A549 (cell line): ENCODE data around the gene BCL7B. TPM values are rescaled to one million over a fixed set of nuclear protein-coding genes. Genes with fewer than 3 reads are reported as not detected.

Source experiments
- ATAC-seq, 2 experiments: fragments of 200-7000 bp in 1 of 2; fragments of >200 bp in 1 of 2; cut with Nextera tagmentation in 1 of 2; cut with Tn5 transposase in 1 of 2; 3 replicates each; pipeline versions ENCODE4 v1.8.0 to v1.9.1; 2018 to 2020; ENCODE audit warnings: mild to moderate bottlenecking in 1 of 2, moderate library complexity in 1 of 2
- CTCF ChIA-PET: fragments of 300-600 bp; sonication (Branson Sonifier 250); formaldehyde crosslinking; extraction: SDS; loops from one replicate; lab custom pipeline; 2021; ENCODE audit warnings: antibody characterized with exemption, inconsistent platforms; lab: Yijun Ruan, JAX
- POLR2A ChIA-PET: fragments of 350-600 bp; formaldehyde crosslinking; extraction: SDS; loops from one replicate; lab custom pipeline; 2021; ENCODE audit warnings: antibody characterized with exemption, inconsistent platforms; lab: Yijun Ruan, JAX
- DNase-seq, 2 experiments: peaks; one replicate each; pipeline versions ENCODE4 v3.0.0 to v3.0.0-alpha.2; 2011 to 2016; ENCODE audit warnings: low read depth in 1 of 2, low spot score in 1 of 2
- FAIRE-seq: peaks from 2 replicates; lab custom pipeline; 2011; peaks lifted over from hg19 to GRCh38; lab: Jason Lieb, UNC
- H3K27ac ChIP-seq, 2 experiments: fragments of >200 bp; sonication (Bioruptor Twin); formaldehyde crosslinking; 3 replicates each; pipeline ENCODE4 v1.5.1; 2016 to 2017
- H3K4me1 ChIP-seq: fragments of >200 bp; sonication (Bioruptor Twin); formaldehyde crosslinking; 3 replicates; pipeline ENCODE4 v1.6.1; 2016
- H3K4me2 ChIP-seq: fragments of >200 bp; sonication (Bioruptor Twin); formaldehyde crosslinking; 3 replicates; pipeline ENCODE4 v1.6.1; 2016
- H3K4me3 ChIP-seq: fragments of >200 bp; sonication (Bioruptor Twin); formaldehyde crosslinking; 3 replicates; pipeline ENCODE4 v1.5.1; 2016
- H3K9me3 ChIP-seq: fragments of >200 bp; sonication (Bioruptor Twin); formaldehyde crosslinking; 3 replicates; pipeline ENCODE4 v1.6.1; 2016
- CBX2 ChIP-seq: fragments of 200-600 bp; sonication (generic); IDR thresholded peaks from 2 replicates; pipeline ENCODE4 v1.6.1; 2016; ENCODE audit warnings: low read depth, mild to moderate bottlenecking, borderline replicate concordance
- CHD2 ChIP-seq: fragments of 150-350 bp; IDR thresholded peaks from 2 replicates; pipeline ENCODE4 v1.6.1; 2014; ENCODE audit warnings: low read length; ENCODE audit not compliant: partially characterized antibody
- HDAC2 ChIP-seq: fragments of 200-600 bp; sonication (generic); IDR thresholded peaks from 2 replicates; pipeline ENCODE4 v1.6.1; 2016
- HEYL ChIP-seq: fragments of 250-450 bp; sonication (Bioruptor Pico); IDR thresholded peaks from 2 replicates; pipeline ENCODE4 v1.8.0; 2021; ENCODE audit warnings: mild to moderate bottlenecking, moderate library complexity
- HOXA7 ChIP-seq: fragments of 250-450 bp; sonication (Bioruptor Pico); IDR thresholded peaks from 2 replicates; pipeline ENCODE4 v1.5.0; 2020; ENCODE audit warnings: mild to moderate bottlenecking, moderate library complexity
- KDM5A ChIP-seq: fragments of 200-600 bp; sonication (generic); IDR thresholded peaks from 2 replicates; pipeline ENCODE4 v1.6.1; 2016; ENCODE audit warnings: antibody characterized with exemption, mild to moderate bottlenecking
- MYC ChIP-seq: IDR thresholded peaks from 2 replicates; pipeline ENCODE4 v1.6.1; 2012; ENCODE audit warnings: mild to moderate bottlenecking, inconsistent platforms, low read length, improper control_type of control experiment, borderline replicate concordance
- PHF8 ChIP-seq: fragments of 200-600 bp; sonication (generic); IDR thresholded peaks from 2 replicates; pipeline ENCODE4 v1.6.1; 2016; ENCODE audit warnings: low read depth, mild to moderate bottlenecking, antibody characterized with exemption, moderate library complexity, borderline replicate concordance
- POLR2AphosphoS2 ChIP-seq: conservative IDR thresholded peaks from 2 replicates; pipeline ENCODE4 v1.6.1; 2012; ENCODE audit warnings: low read length, improper control_type of control experiment, inconsistent platforms
- RARB ChIP-seq: fragments of 250-450 bp; sonication (Bioruptor Pico); IDR thresholded peaks from 2 replicates; pipeline ENCODE4 v1.8.0; 2021; ENCODE audit warnings: mild to moderate bottlenecking, moderate library complexity
- RFX5 ChIP-seq: fragments of 450-650 bp; IDR thresholded peaks from 2 replicates; pipeline ENCODE4 v1.7.1; 2014; ENCODE audit warnings: antibody characterized with exemption, mild to moderate bottlenecking, moderate library complexity
- SMC3 ChIP-seq: fragments of >200 bp; sonication (Bioruptor Twin); formaldehyde crosslinking; IDR thresholded peaks from 3 replicates; pipeline ENCODE4 v1.6.1; 2018; ENCODE audit warnings: inconsistent platforms
- SREBF2 ChIP-seq: fragments of 450-650 bp; IDR thresholded peaks from 2 replicates; pipeline ENCODE4 v1.6.1; 2014; ENCODE audit warnings: mild to moderate bottlenecking, moderate library complexity
- TFCP2L1 ChIP-seq: fragments of 250-450 bp; sonication (Bioruptor Pico); IDR thresholded peaks from 2 replicates; pipeline ENCODE4 v1.5.0; 2021; ENCODE audit warnings: mild to moderate bottlenecking
- ZNF302 ChIP-seq: fragments of 250-450 bp; sonication (Bioruptor Pico); IDR thresholded peaks from 2 replicates; pipeline ENCODE4 v1.9.0; 2021; ENCODE audit warnings: inconsistent platforms, mild to moderate bottlenecking, moderate library complexity
- ZSCAN20 ChIP-seq: fragments of 250-450 bp; sonication (Bioruptor Pico); IDR thresholded peaks from 2 replicates; pipeline ENCODE4 v1.8.0; 2022; ENCODE audit warnings: mild to moderate bottlenecking, moderate library complexity
- WGBS: methylation state at CpG from one replicate; pipeline ENCODE4 v1.1.6; 2017; ENCODE audit errors: missing lambda C conversion rate; 5-methylcytosine and 5-hydroxymethylcytosine counted together
- polyA plus RNA-seq, 4 experiments: library from polyadenylated mRNA; depleted of rRNA in 3 of 4; stranded (reverse); fragments of >200 nt; fragmentation: RNase III in 1 of 4; extraction: RNeasy Plus Mini Kit Qiagen cat#74134 plus additional on column Dnase treatment in 1 of 4; gene quantifications; 2 replicates in 3 of 4; 3 replicates in 1 of 4; pipeline ENCODE4 v1.2.3, GENCODE V29; 2011 to 2017
- TF ChIP-seq, protein P1 (sequence below): fragments of 250-450 bp; sonication (Bioruptor Pico); IDR thresholded peaks from 2 replicates; pipeline ENCODE4 v1.5.0; 2021; ENCODE audit warnings: mild to moderate bottlenecking, moderate library complexity, borderline replicate concordance
- TF ChIP-seq, protein P2 (sequence below): IDR thresholded peaks from 2 replicates; pipeline ENCODE4 v1.6.1; 2012
- TF ChIP-seq, protein P3 (sequence below): fragments of >200 bp; sonication (Bioruptor Twin); formaldehyde crosslinking; IDR thresholded peaks from 3 replicates; pipeline ENCODE4 v1.5.1; 2016
- TF ChIP-seq, protein P4 (sequence below): fragments of >200 bp; sonication (Bioruptor Twin); formaldehyde crosslinking; IDR thresholded peaks from 2 replicates; pipeline ENCODE4 v1.6.1; 2016

The BCL7B gene
- polyA plus RNA-seq, 2 of the 4 experiments (the other 2 are of a cell fraction) = 52.3 to 62.5 TPM

DNA sequence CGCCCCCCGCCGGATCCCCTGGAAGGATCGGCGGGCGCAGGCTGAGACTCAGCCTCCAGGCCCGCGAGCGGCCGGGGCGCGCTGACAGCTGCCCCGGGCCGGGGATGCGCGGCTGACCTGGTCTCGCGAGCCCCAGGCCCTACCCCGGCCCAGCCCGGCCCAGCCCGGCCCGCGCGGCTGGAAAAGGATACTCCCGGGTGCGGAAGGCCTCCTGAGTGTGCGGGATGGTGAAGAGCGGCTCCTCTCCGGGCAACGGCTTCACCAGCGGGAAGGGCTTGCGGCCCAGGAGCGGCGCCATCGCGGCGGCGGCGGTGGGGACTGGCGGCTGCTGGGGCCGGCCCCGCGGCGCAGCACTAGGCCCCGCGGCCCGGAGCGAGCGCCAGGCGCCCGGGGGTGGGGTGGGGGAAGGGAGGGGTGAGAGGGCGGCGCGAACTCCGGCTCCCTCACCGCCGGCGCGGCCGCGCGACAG is 35.8 kb downstream of the BCL7B start (continued):
- no peak for TF ChIP-seq MYC

DNA sequence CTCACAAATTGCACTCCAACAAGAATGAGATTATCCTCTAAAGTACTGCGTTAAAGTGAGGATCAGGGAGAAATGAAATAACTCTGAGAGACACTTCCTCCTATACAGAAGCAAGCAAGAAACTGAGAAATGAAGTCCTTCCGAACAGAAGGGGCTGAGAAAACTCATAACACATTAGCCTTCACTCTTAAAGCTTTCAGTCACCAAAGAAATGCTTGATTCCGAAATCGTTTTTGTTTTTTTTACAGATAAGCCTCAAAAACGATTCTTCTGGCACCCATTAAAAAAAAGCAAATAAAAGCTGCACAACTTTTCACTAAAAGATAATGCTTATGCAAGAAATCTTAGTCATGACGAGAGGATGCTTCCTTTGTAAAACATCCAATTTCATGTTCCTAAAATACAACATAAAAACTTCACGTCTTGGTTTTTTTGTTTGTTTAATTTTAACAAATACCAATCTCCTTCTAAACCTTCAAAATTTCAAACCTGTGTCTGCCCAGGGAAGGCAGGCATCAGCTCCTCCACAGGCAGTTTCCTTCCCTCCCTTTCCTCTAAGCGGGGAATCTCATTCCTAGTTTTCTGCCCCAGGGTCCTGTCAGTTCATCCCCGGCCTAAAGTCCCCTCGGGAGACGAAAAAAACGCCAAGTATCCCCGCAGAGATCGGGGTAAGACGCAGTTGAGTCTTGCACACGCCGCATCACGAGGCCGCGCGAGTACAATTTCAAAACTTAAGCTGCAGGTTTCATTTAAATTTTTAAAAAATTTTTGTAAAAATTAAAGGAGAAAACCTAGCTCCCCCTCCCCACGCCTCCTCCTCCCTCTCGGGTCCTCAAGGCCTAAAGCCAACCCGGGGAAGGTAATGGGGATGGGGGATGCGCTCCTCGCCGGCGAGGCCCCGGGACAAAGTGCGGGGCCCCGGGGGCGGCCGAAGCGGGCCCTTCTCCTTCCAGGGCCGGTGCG is 36.5 kb downstream of the BCL7B start:
- DNase-seq (peak; percentile 21 to 44), ATAC-seq (no peak; a peak in 1 of 6 replicates), FAIRE-seq (no peak)
- WGBS = 4% methylated on average over 33 of the region's 36 CpGs
- POLR2A ChIA-PET = interaction anchor here (0.6 to 2.5 kb wide), 5 partner anchors 31 to 40 kb away, joined by 3 to 16 read pairs (median 3); partner anchors contain the start of gene BCL7B
- CTCF ChIA-PET = interaction anchor here (0.5 to 2.6 kb wide), 5 partner anchors 54 to 228 kb away, joined by 3 to 7 read pairs (median 5); no protein-coding TSS in a partner anchor
- Histone ChIP-seq H3K27ac (peak overlapping the region; percentile 87 to 97), H3K4me2 (peak overlapping the region; percentile 94), H3K4me3 (peak overlapping the region; percentile 77), H3K4me1 (peaks cover 25% of the 10 kb centered on the region), H3K9me3 (no peaks in the 10 kb centered on the region)
- TF ChIP-seq PHF8 = peak; percentile 58
- TF ChIP-seq, protein P1, sequence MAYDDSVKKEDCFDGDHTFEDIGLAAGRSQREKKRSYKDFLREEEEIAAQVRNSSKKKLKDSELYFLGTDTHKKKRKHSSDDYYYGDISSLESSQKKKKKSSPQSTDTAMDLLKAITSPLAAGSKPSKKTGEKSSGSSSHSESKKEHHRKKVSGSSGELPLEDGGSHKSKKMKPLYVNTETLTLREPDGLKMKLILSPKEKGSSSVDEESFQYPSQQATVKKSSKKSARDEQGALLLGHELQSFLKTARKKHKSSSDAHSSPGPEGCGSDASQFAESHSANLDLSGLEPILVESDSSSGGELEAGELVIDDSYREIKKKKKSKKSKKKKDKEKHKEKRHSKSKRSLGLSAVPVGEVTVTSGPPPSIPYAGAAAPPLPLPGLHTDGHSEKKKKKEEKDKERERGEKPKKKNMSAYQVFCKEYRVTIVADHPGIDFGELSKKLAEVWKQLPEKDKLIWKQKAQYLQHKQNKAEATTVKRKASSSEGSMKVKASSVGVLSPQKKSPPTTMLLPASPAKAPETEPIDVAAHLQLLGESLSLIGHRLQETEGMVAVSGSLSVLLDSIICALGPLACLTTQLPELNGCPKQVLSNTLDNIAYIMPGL (CRISPR knock-in tag) = no peak
- TF ChIP-seq, protein P2, sequence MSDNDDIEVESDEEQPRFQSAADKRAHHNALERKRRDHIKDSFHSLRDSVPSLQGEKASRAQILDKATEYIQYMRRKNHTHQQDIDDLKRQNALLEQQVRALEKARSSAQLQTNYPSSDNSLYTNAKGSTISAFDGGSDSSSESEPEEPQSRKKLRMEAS = no peak

DNA sequence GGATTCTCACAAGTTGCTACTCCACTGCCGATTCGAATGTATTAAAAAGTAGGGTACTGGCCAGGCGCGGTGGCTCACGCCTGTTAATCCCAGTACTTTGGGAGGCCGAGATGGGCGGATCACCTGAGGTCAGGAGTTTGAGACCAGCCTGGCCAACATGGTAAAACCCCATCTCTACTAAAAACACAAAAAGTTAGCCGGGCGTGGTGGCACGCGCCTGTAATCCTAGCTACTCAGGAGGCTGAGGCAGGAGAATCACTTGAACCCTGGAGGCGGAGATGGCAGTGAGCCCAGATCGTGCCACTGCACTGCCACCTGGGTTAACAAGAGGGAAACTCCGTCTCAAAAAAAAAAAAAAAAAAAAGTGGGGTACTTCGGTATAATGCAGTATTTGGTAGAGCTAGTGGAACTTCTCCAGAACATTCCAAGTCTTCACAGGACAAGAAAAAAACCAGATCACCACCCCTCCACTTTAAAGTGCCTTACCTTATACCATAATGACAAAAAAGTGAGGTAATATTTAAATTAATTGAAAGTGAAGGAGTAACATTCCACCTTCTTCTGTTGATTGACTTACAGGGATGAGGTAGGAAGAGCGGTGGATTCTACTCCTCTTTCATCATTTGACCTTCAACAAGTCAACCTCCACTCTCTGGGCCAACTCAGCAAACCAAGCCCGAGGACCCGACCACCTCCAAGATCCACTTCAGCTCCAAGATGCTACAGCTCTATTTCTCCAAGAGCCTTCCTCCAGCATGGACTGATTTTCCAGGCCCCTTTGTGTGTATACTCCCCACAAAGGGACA is 37.4 kb downstream of the BCL7B start:
- WGBS = 56% methylated on average over 18 of the region's 18 CpGs
- peak in 1 of 2 experiments; percentile 23 for DNase-seq

DNA sequence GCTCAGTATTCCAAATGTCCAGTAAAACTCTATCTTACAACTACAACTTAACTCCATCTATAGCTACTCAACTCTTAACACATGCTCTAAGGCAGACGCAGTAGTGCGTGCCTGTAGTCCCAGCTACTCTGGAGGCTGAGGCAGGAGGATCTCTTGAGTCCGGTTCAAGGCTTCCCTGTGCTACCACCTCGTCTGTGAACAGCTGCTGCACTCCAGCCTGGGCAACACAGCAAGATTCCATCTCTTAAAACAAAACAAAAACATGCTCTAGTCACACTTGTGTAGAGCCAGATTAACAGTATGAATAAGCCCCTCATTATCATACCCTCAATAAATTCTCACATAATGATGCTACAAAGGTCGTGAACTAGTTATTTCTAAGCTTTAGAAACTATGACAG is 39.0 kb downstream of the BCL7B start:
- ATAC-seq (no peak), FAIRE-seq (no peak), DNase-seq (no peak)
- H3K4me3 ChIP-seq = no peak overlapping the region
- CTCF ChIA-PET = interaction anchor here (1.0 to 1.9 kb wide), 3 partner anchors 9 to 216 kb away, joined by 3 to 7 read pairs (median 4); no protein-coding TSS in a partner anchor
- H3K4me1 ChIP-seq = peaks cover 27% of the 10 kb centered on the region
- no peak overlapping the region for H3K27ac ChIP-seq
- POLR2A ChIA-PET = no interaction called here
- peak overlapping the region; percentile 94 for H3K4me2 ChIP-seq
- no peak for TF ChIP-seq SREBF2
- TF ChIP-seq RARB (CRISPR knock-in tag) = no peak
- TF ChIP-seq HEYL (CRISPR knock-in tag) = no peak
- no peak for TF ChIP-seq ZSCAN20 (CRISPR knock-in tag)
- TF ChIP-seq HOXA7 (CRISPR knock-in tag) = no peak
- no peak for TF ChIP-seq CHD2
- TF ChIP-seq POLR2AphosphoS2 = no peak
- TF ChIP-seq SMC3 = no peak
- TF ChIP-seq RFX5 = no peak
- no peak for TF ChIP-seq CBX2
- TF ChIP-seq, protein P3, sequence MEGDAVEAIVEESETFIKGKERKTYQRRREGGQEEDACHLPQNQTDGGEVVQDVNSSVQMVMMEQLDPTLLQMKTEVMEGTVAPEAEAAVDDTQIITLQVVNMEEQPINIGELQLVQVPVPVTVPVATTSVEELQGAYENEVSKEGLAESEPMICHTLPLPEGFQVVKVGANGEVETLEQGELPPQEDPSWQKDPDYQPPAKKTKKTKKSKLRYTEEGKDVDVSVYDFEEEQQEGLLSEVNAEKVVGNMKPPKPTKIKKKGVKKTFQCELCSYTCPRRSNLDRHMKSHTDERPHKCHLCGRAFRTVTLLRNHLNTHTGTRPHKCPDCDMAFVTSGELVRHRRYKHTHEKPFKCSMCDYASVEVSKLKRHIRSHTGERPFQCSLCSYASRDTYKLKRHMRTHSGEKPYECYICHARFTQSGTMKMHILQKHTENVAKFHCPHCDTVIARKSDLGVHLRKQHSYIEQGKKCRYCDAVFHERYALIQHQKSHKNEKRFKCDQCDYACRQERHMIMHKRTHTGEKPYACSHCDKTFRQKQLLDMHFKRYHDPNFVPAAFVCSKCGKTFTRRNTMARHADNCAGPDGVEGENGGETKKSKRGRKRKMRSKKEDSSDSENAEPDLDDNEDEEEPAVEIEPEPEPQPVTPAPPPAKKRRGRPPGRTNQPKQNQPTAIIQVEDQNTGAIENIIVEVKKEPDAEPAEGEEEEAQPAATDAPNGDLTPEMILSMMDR = no peak
- no peak for TF ChIP-seq ZNF302 (CRISPR knock-in tag)
- no peak for TF ChIP-seq PHF8
- TF ChIP-seq KDM5A = no peak
- TF ChIP-seq HDAC2 = no peak
- no peaks in the 10 kb centered on the region for H3K9me3 ChIP-seq
- 91% methylated on average over 5 of the region's 5 CpGs for whole genome bisulfite sequencing

More for the DNA sequence above, 37.4 kb downstream of the BCL7B start:
- peak overlapping the region; percentile 87 to 97 for H3K27ac ChIP-seq
- FAIRE-seq = no peak
- H3K4me2 ChIP-seq = peak overlapping the region; percentile 94
- no peaks in the 10 kb centered on the region for H3K9me3 ChIP-seq
- ATAC-seq = no peak
- CTCF ChIA-PET = interaction anchor here (0.6 to 1.8 kb wide), 5 partner anchors 13 to 229 kb away, joined by 3 to 5 read pairs (median 3); no protein-coding TSS in a partner anchor
- POLR2A ChIA-PET = interaction anchor here (0.7 to 2.5 kb wide), 2 partner anchors 35 to 37 kb away, joined by 3 to 16 read pairs; partner anchors contain the start of gene BCL7B
- peaks cover 25% of the 10 kb centered on the region for H3K4me1 ChIP-seq
- H3K4me3 ChIP-seq = peak overlapping the region; percentile 77
- TF ChIP-seq, protein P4, sequence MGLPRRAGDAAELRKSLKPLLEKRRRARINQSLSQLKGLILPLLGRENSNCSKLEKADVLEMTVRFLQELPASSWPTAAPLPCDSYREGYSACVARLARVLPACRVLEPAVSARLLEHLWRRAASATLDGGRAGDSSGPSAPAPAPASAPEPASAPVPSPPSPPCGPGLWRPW = no peak
- TF ChIP-seq TFCP2L1 (CRISPR knock-in tag) = no peak
